T-helper 9 cell (primary cell): ENCODE data around the gene UGT1A3.

Experiments
- DNase-seq: peaks from one replicate; pipeline ENCODE4 v3.0.0-alpha.2; 2020

UGT1A3 gene

GRCh38 chr2:233760043-233760442 lies 31.2 kb downstream of the UGT1A3 start, which contains the start of gene UGT1A1:
TSS of gene UGT1A1 (plus strand) at chr2:233760270. CDS start at chr2:233760288, 18 bp downstream.
- DNase-seq: no peak

GRCh38 chr2:233761040-233761769 lies 32.4 kb downstream of the UGT1A3 start:
- DNase-seq: no peak

- DNase-seq: no peak
Observed at GRCh38 chr2:233764264-233764663, 35.4 kb downstream of the UGT1A3 start.

- DNase-seq: no peak
Observed at GRCh38 chr2:233764761-233765160, 35.9 kb downstream of the UGT1A3 start.

GRCh38 chr2:233766416-233766815 lies 37.6 kb downstream of the UGT1A3 start:
- no peak for DNase-seq

- no peak for DNase-seq
Observed at GRCh38 chr2:233768076-233768475, 39.2 kb downstream of the UGT1A3 start.

GRCh38 chr2:233769260-233769659 lies 40.4 kb downstream of the UGT1A3 start:
- DNase-seq: no peak

GRCh38 chr2:233772153-233772552 lies 43.3 kb downstream of the UGT1A3 start:
- no peak for DNase-seq

GRCh38 chr2:233772583-233772982 lies 43.7 kb downstream of the UGT1A3 start:
- no peak for DNase-seq

GRCh38 chr2:233773854-233774253 lies 45.0 kb downstream of the UGT1A3 start:
- no peak for DNase-seq

- DNase-seq: no peak
Observed at GRCh38 chr2:233775414-233775813, 46.6 kb downstream of the UGT1A3 start.

- no peak for DNase-seq
Observed at GRCh38 chr2:233778030-233778429, 49.2 kb downstream of the UGT1A3 start, which contains the start of gene MROH2A. TSS of gene MROH2A (plus strand) at chr2:233778330. CDS start at chr2:233779359, 1,029 bp downstream.

GRCh38 chr2:233779722-233780121 lies 50.9 kb downstream of the UGT1A3 start:
- no peak for DNase-seq

- no peak for DNase-seq
Observed at GRCh38 chr2:233780771-233781170, 51.9 kb downstream of the UGT1A3 start.

- no peak for DNase-seq
Observed at GRCh38 chr2:233789554-233789953, 60.7 kb downstream of the UGT1A3 start.

- no peak for DNase-seq
Observed at GRCh38 chr2:233791151-233791882, 62.5 kb downstream of the UGT1A3 start.

- no peak for DNase-seq
Observed at GRCh38 chr2:233791883-233792329, 63.1 kb downstream of the UGT1A3 start.

GRCh38 chr2:233792720-233793119 lies 63.9 kb downstream of the UGT1A3 start:
- no peak for DNase-seq

- no peak for DNase-seq
Observed at GRCh38 chr2:233793465-233794127, 64.8 kb downstream of the UGT1A3 start.

- DNase-seq: no peak
Observed at GRCh38 chr2:233794128-233794658, 65.4 kb downstream of the UGT1A3 start.

- no peak for DNase-seq
Observed at GRCh38 chr2:233795735-233796171, 66.9 kb downstream of the UGT1A3 start.

GRCh38 chr2:233796254-233796653 lies 67.4 kb downstream of the UGT1A3 start:
- DNase-seq: no peak
